ENCODE measurements around the gene GNAS.

- TF ChIP-seq GATA2 (IDR thresholded peaks at IDR 0.05; ENCODE audit: low read depth, low read length) (no peak), GATA3 (IDR thresholded peaks at IDR 0.05; ENCODE audit: low read depth, low read length) (no peak)
These were observed 78.0 kb downstream of the GNAS start for GRCh38 chr20:58930496-58930895.
